ENCODE data around the gene TPCN1. TPM values are rescaled to one million over a fixed set of nuclear protein-coding genes. Genes with fewer than 3 reads are reported as not detected.

TPCN1 gene
- polyA plus RNA-seq, 1 experiment = 31.9 TPM

- Histone ChIP-seq H3K27me3 (ENCODE audit: control insufficient read depth, insufficient read depth, low read length) (no peaks in the 10 kb centered on the region), H3K36me3 (ENCODE audit: control insufficient read depth, insufficient read depth, low read length) (peaks cover 15% of the 10 kb centered on the region), H3K4me3 (ENCODE audit: low read depth, low read length) (no peak overlapping the region)
- ChIA-PET CTCF (interaction anchor here (0.6 to 0.9 kb wide), 2 partner anchors 23 to 1781 kb away, joined by 3 to 4 read pairs; no protein-coding TSS in a partner anchor), POLR2A (no interaction called here)
- no peak for TF ChIP-seq CTCF (IDR thresholded peaks at IDR 0.05; ENCODE audit: insufficient read depth, low read depth, low read length)
- DNase-seq (ENCODE audit: low read depth) = no peak
These were observed 11.7 kb downstream of the TPCN1 start for GRCh38 chr12:113232840-113233585.

GRCh38 chr12:113233967-113234366 is 12.7 kb downstream of the TPCN1 start:
- ChIA-PET CTCF (interaction anchor here (0.9 kb wide), 1 partner anchor 24 kb away, joined by 3 read pairs; no protein-coding TSS in a partner anchor), POLR2A (no interaction called here)
- TF ChIP-seq CTCF (IDR thresholded peaks at IDR 0.05; ENCODE audit: insufficient read depth, low read depth, low read length) = no peak
- Histone ChIP-seq H3K4me3 (ENCODE audit: low read depth, low read length) (no peak overlapping the region), H3K27me3 (ENCODE audit: control insufficient read depth, insufficient read depth, low read length) (no peaks in the 10 kb centered on the region), H3K36me3 (ENCODE audit: control insufficient read depth, insufficient read depth, low read length) (peaks cover 15% of the 10 kb centered on the region)
- DNase-seq (ENCODE audit: low read depth) = no peak

- no peak for DNase-seq (ENCODE audit: low read depth)
- peaks cover 15% of the 10 kb centered on the region for H3K36me3 ChIP-seq (ENCODE audit: control insufficient read depth, insufficient read depth, low read length)
- TF ChIP-seq CTCF (IDR thresholded peaks at IDR 0.05; ENCODE audit: insufficient read depth, low read depth, low read length) = no peak
- no peaks in the 10 kb centered on the region for H3K27me3 ChIP-seq (ENCODE audit: control insufficient read depth, insufficient read depth, low read length)
- CTCF ChIA-PET = no interaction called here
- H3K4me3 ChIP-seq (ENCODE audit: low read depth, low read length) = no peak overlapping the region
- POLR2A ChIA-PET = no interaction called here
These were observed 13.2 kb downstream of the TPCN1 start for GRCh38 chr12:113234483-113234882.

- Histone ChIP-seq H3K4me3 (ENCODE audit: low read depth, low read length) (no peak overlapping the region), H3K27me3 (ENCODE audit: control insufficient read depth, insufficient read depth, low read length) (no peaks in the 10 kb centered on the region), H3K36me3 (ENCODE audit: control insufficient read depth, insufficient read depth, low read length) (peaks cover 13% of the 10 kb centered on the region)
- no peak for DNase-seq (ENCODE audit: low read depth)
- ChIA-PET POLR2A (no interaction called here), CTCF (no interaction called here)
- TF ChIP-seq CTCF (IDR thresholded peaks at IDR 0.05; ENCODE audit: insufficient read depth, low read depth, low read length) = no peak
These were observed 14.7 kb downstream of the TPCN1 start for GRCh38 chr12:113235976-113236375.

- DNase-seq (ENCODE audit: low read depth) = no peak
- Histone ChIP-seq H3K36me3 (ENCODE audit: control insufficient read depth, insufficient read depth, low read length) (peaks cover 12% of the 10 kb centered on the region), H3K4me3 (ENCODE audit: low read depth, low read length) (no peak overlapping the region), H3K27me3 (ENCODE audit: control insufficient read depth, insufficient read depth, low read length) (no peaks in the 10 kb centered on the region)
- ChIA-PET CTCF (no interaction called here), POLR2A (no interaction called here)
- no peak for TF ChIP-seq CTCF (IDR thresholded peaks at IDR 0.05; ENCODE audit: insufficient read depth, low read depth, low read length)
These were observed 15.5 kb downstream of the TPCN1 start for GRCh38 chr12:113236539-113237399.

Data from BJ (cell line).